GM18951 (cell line): ENCODE results near the gene WDR48.

Experiments
- POLR2A ChIP-seq: IDR thresholded peaks from 4 replicates; pipeline ENCODE4 v1.6.1; 2011; ENCODE audit warnings: mild to moderate bottlenecking; ENCODE audit not compliant: insufficient read length, insufficient read depth; ENCODE audit errors: extremely low read depth
- in situ Hi-C: fragments of 300-500 bp; cut with MboI; formaldehyde crosslinking; loops from one replicate; pipeline ENCODE4 v1.12.0; 2022; ENCODE audit warnings: low sequenced_read_pairs, mixed read lengths, inconsistent platforms; ENCODE audit not compliant: unreplicated experiment

The WDR48 gene

DNA sequence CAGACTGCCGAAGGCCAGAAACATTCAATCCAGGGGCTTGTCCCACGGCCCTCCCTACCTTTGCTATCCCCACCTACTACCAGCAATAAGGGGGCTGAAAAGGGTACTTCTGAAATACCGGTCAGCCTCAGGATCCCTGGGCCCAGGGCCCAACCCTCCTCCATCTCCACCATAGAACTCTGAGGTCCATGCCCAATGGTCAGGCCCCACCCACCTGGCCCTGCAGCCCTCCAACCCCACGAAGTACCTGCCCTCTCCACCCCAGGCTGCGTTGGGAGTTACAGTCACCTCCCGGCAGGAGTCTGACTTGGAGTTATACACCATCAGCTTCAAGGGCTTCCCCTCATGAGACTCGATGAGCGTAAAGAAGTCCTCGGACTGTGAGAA lies 48.7 kb downstream of the WDR48 start:
- no peak for TF ChIP-seq POLR2A
- in situ Hi-C loops: no loop called here

DNA sequence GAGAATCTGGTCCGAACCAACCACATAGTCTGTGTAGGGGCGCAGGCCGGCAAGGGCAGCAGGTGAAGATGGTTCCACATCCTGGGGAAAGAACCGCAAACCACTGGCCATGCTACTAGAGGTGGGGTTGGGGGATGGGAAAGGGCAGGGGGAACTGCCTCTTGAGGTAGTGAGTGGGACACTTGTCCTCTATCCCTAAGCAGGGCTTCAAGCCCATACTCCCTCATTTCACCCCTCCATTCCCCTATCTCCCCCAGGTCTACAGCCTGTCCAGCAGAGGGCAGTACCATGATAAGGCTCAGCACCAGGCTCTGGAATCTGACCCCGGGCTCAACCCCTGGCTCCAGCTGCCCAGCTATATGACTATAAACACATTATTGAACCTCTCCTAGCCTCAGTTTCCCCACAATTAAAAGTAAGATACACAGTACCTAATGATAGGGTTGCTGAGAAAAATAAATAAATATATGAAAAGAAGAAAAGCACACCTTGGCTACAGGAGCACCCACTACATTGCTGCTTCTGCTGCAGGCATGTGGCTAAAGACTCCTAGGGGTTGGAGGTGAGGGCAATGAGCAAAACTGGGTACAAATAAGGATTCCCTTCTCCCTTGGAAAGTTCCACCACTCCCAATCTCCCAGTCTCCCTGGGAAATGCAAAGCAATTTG lies 49.3 kb downstream of the WDR48 start:
- TF ChIP-seq POLR2A: no peak
- in situ Hi-C loops: no loop called here

DNA sequence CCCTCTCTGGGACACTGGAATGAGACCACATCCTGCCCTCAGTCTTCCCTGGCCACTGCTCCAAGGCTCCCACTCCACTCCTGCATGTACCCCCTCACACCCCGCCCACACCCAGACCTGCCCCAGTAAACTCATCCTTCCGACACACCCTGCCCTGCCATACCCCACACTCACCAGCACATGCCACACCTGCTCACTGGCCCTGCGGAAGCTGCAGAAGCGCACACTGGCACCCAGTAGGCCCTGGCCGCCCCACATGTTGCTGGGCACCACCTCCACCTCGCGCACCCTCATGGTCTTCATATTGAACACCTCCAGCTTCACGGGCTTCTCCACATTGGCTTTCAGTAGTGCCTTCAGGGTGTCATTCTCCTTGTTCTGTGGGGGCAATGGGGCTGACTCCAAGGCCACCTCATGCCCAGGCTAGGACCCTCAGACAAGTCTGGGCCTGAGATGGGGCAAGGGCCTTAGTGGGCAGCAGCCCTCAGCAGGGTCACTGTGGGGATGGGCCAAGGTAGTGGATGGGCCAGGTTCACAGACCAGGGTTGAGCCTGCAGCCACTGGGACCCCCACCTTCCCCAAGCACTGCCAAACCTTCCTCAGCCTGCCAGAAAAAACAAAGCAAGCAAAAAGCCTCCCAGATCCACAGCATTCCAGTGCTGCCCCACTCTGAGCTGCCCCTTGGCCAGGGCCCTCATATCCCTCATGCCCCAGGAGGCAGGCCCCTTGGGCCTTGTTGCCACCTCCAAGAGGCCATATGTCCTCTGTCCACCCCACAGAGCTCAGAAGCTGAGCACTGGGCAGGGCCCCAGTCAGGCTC lies 50.9 kb downstream of the WDR48 start:
- TF ChIP-seq POLR2A: no peak
- in situ Hi-C loops: no loop called here

DNA sequence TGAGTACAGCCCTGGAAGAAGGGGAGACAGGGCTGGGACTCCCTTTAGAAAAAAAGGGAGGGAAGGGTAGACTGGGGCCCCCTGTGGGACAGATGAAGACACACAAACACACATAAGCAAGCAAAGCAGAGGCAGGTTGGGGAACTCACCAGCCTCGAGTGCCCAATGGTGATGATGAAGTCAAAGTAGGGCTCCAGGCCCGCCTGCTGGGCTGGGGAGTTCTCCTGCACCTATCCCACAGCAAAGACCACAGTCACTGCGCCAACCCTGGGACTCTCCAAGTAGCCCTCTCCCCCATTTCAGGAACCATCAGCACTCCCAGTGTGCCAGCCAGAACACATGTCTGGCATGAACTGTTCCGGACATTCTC lies 51.5 kb downstream of the WDR48 start:
- no peak for TF ChIP-seq POLR2A
- in situ Hi-C loops: no loop called here

DNA sequence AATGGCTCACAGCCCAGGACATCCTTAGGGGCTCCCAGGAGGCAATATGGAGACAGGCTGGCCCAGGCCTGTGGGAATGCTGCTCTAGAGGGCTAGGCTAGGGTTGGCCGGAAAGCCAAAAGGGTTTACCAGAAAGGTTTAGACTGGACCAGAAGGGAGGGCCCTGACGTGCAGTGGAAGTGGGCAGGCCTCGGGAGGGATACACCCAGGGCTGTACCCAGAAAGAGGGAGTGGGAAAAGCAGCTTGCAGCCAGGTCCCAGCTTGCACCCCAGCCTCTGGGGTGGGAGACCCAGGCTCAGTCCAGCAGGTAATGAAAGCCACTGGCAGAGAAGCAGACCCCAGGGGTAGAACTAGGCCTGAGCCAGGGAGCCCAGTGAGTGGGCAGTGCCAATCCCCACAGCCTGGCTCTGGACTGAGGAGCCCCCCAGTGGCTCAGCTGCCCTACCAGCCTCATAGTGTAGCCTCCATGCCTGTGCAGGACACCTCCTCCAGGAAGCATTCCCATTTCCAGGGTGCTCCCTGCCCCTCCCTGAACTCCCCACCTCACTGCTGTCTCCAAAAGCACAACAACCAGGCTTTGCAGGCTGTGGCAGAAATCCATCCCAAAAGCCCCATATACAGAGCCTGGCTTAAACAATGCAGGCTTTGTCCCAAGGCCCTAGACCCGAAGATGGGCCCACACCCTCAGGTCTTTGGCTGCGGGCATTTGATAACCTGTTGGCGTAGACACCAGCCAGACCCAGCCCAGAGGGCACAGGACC lies 52.2 kb downstream of the WDR48 start:
- in situ Hi-C loops: no loop called here

DNA sequence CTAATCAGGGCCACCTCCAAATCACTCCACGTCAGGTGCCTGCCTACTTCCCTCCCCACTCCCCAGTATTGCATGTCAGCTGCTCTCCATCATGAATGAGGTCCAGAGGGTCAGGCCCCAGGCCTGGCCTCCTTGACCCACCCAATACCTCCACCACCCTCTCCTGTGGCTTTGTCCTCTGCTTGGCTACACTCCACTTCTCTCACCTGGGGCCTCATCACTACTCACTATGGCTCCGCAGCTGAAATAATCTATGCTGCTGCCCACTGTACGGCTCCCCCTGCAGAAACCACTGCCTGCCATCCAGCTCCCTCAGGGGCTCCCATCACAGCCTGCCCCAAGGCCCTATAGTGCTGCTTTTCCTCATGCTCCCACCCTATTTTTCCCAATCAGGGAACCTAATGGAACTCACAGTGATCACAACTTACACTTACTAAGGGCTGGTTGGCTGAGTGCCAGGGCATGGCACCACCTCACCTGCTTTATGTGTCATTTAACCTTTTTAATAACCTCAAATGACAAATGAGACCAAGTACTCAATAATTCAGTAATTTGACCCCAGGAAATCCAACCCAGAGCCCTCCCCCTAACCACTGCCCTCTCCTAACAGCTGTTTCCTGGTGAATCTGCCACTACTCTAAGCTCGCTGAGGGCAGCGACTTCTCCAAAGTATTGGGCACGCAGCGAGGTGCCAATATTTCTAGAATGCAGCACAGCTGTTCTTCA lies 53.3 kb downstream of the WDR48 start:
- TF ChIP-seq POLR2A: no peak
- in situ Hi-C loops: no loop called here

More for the DNA sequence above, 52.2 kb downstream of the WDR48 start:
- no peak for TF ChIP-seq POLR2A

DNA sequence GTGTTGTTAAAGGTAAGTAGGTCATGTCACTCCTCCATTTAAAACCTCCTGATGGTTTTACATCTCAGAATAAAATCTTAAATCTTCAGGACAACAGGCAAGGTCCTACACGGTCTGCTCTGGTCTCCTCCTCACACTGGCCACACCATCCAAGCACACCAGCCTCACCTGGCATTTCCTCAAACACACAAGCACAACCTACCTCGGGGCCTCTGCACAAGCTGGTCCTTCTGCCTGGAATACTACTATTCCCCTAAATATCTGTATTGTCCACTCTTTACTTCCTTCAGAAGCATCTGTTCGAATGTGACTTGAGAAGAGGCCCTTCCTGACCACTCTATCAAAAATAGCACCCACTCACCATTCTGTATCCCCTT lies 53.9 kb downstream of the WDR48 start:
- in situ Hi-C loops: no loop called here
- no peak for TF ChIP-seq POLR2A

DNA sequence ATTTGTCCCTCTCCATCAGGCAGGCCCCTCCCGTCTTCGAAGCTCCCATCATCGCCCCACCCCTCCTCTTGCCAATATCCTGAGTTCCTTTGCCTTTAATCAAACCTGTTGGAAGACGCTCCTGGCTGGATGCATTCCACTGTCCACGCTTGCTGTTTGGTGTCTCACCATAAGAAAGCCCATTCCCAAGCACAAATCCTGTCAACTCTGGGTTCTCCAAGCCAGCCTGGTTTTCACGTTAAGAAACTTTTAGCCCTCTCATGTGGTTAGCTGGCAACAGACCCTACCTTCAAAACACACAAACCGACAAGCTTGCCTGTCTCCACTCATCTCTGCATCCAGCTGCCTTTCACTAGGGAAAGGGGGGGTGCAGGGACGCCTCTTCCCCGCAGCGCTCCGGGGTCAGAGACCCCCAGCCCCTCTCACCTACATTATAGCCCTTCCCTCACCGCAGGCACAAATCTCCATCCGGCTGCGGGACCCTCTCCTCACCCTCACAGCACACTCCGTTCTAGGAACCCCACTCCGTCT lies 54.5 kb downstream of the WDR48 start:
- in situ Hi-C loops: no loop called here
- no peak for TF ChIP-seq POLR2A

DNA sequence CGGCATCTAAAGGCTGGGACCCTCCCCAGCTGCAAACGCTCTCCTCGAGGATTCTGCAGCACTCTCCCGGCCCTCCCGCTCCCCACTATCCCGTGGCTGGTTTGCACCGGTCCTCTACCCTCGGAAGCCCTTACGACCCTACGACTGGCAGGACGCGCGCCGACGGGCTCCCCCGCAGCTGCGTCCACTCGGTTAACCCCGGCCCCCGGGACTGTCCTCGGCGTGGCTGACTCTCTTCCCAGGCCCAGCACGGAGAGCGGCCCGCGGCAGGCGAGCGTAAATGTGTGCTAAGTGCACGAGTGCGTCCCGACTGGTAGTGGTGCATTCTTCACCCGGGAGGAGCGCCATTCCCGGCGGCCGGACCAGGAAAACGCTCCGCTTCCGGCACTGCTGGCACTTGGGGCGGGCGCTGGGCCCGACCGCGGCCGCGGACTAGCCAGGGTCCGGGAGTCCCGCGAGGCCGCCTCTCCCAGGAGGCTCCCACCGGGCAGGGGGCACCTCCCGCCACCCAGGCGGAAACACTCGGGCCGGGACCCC lies 55.1 kb downstream of the WDR48 start:
- TF ChIP-seq POLR2A: no peak
- in situ Hi-C loops: no loop called here

DNA sequence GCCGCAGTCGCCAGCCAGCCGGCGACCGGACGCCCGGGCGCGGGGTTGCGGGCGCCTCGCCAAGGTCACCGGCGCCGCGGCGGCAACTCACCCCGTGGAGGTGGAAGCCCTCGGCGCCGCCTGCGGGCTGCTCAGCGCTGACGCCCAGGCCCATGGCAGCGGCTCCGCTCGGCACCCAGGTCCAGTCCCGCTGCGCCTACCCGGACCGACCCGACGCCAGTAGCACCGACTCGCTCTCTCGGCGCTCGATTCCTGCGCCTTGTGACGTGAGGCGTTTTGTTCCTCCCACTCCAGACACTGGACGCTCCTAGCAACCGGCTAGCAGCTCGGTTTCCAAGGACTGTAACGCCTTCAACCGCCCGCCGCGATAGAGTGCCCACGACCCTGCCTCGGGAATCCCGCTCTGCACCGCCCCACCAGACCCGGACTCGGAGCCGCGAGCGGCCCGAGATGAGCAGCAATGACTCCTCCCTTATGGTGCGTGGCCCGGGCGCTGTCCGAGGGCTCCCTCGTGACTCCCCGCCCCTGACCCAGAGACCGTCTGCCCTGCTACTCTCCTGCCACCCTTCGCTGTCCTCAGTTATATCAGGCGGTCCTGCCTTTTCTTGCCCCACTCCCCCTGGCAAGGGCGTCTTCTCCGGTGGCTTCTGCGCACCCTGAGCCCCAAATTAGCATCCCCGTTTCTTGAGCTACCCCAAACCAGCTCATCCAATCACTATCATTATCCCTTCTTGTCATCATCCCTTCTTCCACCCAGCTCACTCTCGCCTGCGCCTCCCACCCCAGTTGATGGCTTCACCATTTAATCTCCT lies 55.8 kb downstream of the WDR48 start, which contains the start of the genes GORASP1 and TTC21A:
GORASP1 (minus strand) TSS at position 240 of the 812 bp plus-strand sequence; CDS start at position 154, 86 bp downstream.
TTC21A (plus strand) TSS at position 293 of the 812 bp plus-strand sequence; CDS start at position 451, 158 bp downstream.
- in situ Hi-C loops: no loop called here
- peak; percentile 58 for TF ChIP-seq POLR2A

DNA sequence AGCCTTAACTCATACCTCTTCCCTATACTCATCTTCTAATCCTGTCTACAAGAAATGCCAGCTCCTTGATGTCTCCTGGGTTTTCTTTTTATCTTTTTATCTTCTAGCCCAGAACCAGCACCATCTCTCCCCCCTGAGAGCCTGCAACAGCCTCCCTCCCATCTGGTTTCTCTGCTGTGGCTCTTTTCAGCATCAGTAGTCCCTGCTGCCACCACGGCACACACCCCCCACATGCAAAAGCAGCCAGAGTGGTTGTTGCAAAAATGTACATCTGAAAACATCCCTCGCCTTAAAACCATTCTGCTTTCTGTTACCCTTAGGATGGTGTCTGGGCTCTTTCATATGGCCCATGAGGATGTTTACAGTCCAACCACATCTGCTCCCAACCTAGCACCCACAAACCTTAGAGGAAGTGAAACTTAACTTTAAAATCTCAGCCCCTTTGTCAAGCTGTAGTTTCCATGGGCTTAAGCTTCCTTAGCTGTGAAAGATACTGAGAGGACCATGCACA lies 56.4 kb downstream of the WDR48 start:
- no peak for TF ChIP-seq POLR2A
- in situ Hi-C loops: no loop called here

DNA sequence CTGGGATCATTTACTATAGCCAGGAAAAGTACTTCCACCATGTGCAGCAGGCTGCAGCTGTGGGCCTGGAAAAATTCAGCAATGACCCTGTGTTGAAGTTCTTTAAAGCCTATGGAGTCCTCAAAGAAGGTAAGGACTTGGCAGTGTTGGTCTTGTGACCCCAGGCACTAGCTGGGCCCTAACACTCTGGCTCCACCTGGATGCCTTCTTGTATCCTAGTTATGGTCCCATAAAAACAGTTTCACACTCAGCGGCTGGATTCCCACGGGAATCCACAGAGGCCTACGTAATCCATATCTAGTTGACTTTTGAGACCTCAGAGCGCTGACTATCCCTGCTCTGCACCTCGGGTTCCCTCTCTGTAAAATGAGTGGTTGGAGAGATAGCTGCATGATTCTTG lies 57.3 kb downstream of the WDR48 start:
- no peak for TF ChIP-seq POLR2A
- in situ Hi-C loops: no loop called here
